ENCODE results near the gene PDE4D. TPM values are rescaled to one million over a fixed set of nuclear protein-coding genes. Genes with fewer than 3 reads are reported as not detected.

The PDE4D gene
- total and polyA plus RNA-seq, 8 donors = 1.5 to 7.1 (median 3.1) TPM

- no peak overlapping the region for H3K27ac ChIP-seq
- peaks cover 0 to 8% (median 0%) of the 10 kb centered on the region in 3 donors for H3K4me1 ChIP-seq
- H3K36me3 ChIP-seq = no peaks in the 10 kb centered on the region
- TF ChIP-seq CTCF (IDR thresholded peaks at IDR 0.05) = no peak
- no peak for FAIRE-seq
- no peak for ATAC-seq
- no peaks in the 10 kb centered on the region for H3K27me3 ChIP-seq
- intact Hi-C loops (cut with DNase I) = no loop called here
- no peak for DNase-seq
- 50 to 51% methylated on average over 5 of the region's 5 CpGs for WGBS, 2 donors
- no peaks in the 10 kb centered on the region for H3K9me3 ChIP-seq
- H3K4me3 ChIP-seq = no peak overlapping the region
These were observed 967.6 kb downstream of the PDE4D start for GRCh38 chr5:58925627-58926540.

- no peaks in the 10 kb centered on the region for H3K9me3 ChIP-seq
- no peak for TF ChIP-seq CTCF (IDR thresholded peaks at IDR 0.05)
- intact Hi-C loops (cut with DNase I) = no loop called here
- no peak overlapping the region for H3K4me3 ChIP-seq
- H3K36me3 ChIP-seq = no peaks in the 10 kb centered on the region
- ATAC-seq (no peak), DNase-seq (no peak), FAIRE-seq (no peak)
- no peaks in the 10 kb centered on the region for H3K27me3 ChIP-seq
- 51 to 56% methylated on average over 5 of the region's 5 CpGs for WGBS, 2 donors
- peaks cover 0 to 8% (median 0%) of the 10 kb centered on the region in 3 donors for H3K4me1 ChIP-seq
- H3K27ac ChIP-seq = no peak overlapping the region
These were observed 969.2 kb downstream of the PDE4D start for GRCh38 chr5:58924306-58924705.

- Histone ChIP-seq H3K9me3 (no peaks in the 10 kb centered on the region), H3K36me3 (no peaks in the 10 kb centered on the region), H3K4me1 (peaks cover 0 to 8% (median 0%) of the 10 kb centered on the region in 3 donors), H3K27ac (peak overlapping the region in 1 of 4 donors; percentile 76), H3K4me3 (no peak overlapping the region), H3K27me3 (no peaks in the 10 kb centered on the region)
- TF ChIP-seq CTCF (IDR thresholded peaks at IDR 0.05) = no peak
- ATAC-seq (no peak), DNase-seq (no peak), FAIRE-seq (no peak)
- intact Hi-C loops (cut with DNase I) = no loop called here
- WGBS, 2 donors = 64 to 69% methylated on average over 2 of the region's 2 CpGs
These were observed 970.2 kb downstream of the PDE4D start for GRCh38 chr5:58923355-58923754.

GRCh38 chr5:58922461-58923171, 970.9 kb downstream of the PDE4D start:
- H3K4me3 ChIP-seq = no peak overlapping the region
- H3K4me1 ChIP-seq = peaks cover 0 to 8% (median 0%) of the 10 kb centered on the region in 3 donors
- peak overlapping the region; percentile 37 to 81 (median 64) for H3K27ac ChIP-seq
- peak; percentile 88 to 93 (median 90) for ATAC-seq
- no peaks in the 10 kb centered on the region for H3K9me3 ChIP-seq
- TF ChIP-seq CTCF (IDR thresholded peaks at IDR 0.05) = no peak
- WGBS, 2 donors = 34 to 58% methylated on average over 15 of the region's 15 CpGs
- H3K27me3 ChIP-seq = no peaks in the 10 kb centered on the region
- intact Hi-C loops (cut with DNase I) = no loop called here
- peak; percentile 46 to 88 (median 74) for DNase-seq
- no peaks in the 10 kb centered on the region for H3K36me3 ChIP-seq
- FAIRE-seq = no peak

All from pancreas (tissue), 10 donors.